ENCODE results near the gene ALKBH2.

The ALKBH2 gene

DNA sequence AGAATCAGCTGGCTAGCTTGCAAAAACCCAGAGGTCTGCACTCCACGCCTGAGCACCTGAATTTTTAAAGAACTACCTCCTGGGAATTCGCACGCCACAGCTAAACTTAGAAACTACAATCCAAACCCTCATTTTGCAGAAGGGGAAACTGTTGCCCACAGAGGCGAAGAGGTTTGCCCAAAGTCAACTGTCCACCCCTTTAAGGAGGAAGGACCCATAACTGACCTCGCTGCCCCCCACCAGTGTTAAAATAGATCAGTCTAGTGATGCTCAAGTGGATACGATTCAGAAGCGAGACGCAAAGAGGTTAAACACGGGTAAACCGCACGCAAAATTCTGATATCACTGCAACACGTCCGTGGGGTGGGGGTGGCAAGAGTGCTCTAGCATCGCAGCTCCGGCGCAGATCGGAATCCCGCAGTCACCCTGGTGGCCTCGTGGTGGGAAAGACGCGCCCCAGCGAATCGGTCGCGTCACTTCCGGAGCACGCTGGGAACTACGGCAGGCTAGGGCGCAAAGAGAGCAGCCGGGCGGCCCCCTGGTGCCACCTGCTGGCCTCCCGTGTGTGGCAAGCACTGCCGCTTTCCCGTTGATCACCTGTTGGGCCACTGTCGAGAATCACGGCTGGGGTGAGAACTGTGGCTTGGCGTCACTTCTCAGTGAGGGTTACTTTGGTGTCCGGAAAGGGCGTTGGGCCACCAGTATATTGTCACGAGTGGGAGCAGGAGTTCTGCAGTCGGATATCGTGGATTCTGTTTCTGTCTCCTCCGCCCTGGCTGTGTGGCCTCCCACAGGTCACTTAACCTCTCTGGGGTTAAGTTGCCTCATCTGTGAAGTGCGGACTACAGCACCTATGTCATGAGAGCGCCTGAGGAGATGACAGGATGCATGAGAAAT lies at the start of gene ALKBH2:
TSS of gene ALKBH2 (minus strand) at position 451 of the 897 bp plus-strand sequence. CDS start 686 bp downstream, outside the sequence.
- no peak for FAIRE-seq

DNA sequence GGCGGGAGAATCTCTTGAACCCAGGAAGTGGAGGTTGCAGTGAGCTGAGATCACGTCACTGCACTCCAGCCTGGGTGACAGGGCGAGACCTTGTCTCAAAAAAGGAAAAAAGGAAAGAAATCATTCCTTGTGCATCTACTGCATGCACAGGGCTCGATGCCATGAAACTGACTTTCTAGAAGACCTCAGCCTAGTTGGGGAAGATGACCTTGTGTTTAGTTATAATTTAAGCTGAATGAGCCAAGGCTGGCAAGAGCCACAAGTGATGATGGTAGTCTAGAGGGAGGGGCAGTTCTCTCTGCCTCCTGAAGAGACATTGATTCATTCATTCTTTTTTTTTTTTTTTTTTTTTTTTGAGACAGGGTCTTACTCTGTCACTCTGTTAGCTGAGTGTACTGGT lies 47.3 kb upstream of the ALKBH2 start:
- FAIRE-seq = no peak

- FAIRE-seq = no peak
These were observed 46.5 kb upstream of the ALKBH2 start for GRCh38 chr12:109139791-109140190.

DNA sequence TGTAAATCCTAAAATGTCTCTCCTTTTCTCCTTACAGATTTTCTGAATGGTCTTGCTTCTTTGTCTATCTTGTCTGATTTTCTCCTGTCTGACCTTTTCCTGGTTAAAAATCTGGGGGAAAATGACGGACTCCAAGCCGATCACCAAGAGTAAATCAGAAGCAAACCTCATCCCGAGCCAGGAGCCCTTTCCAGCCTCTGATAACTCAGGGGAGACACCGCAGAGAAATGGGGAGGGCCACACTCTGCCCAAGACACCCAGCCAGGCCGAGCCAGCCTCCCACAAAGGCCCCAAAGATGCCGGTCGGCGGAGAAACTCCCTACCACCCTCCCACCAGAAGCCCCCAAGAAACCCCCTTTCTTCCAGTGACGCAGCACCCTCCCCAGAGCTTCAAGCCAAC lies 46.1 kb upstream of the ALKBH2 start:
- FAIRE-seq = no peak

- FAIRE-seq = no peak
These were observed 43.8 kb upstream of the ALKBH2 start for GRCh38 chr12:109137055-109137454.

DNA sequence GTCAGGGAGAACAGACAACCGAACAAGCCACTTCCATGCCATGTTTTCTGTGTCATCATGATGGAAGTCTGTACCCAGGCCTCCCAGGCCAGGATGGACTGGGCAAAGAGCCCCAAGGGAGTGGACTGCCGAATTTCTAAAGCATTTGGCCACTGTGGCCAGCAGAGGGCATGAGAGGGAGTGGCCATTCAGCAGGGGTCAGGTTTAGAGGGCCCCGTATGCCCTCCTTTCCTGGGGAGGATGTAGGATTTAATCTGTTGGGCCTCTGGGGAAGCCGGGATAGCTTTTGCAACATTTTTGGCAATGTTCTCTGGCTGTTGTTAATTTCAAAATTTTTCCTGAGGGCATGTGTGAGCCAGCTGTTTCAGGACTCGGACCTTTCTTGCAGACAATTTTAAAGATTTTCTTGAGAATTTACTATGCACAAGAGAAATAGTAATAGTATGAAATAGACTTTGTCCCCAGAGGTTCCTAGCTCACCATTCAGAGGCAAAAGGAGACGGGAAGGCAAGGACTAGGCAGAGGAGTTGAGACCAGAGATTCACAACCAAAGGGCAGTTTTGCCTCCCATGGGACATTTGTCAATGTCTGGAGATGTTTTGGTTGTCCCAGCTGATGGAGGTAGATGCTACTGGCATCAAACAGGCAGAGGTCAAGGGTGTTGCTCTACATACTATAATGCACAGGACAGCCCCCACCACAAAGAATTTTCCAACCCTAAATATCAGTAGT lies 41.1 kb upstream of the ALKBH2 start:
- FAIRE-seq = no peak

- no peak for FAIRE-seq
These were observed 38.1 kb upstream of the ALKBH2 start for GRCh38 chr12:109131154-109132050.

DNA sequence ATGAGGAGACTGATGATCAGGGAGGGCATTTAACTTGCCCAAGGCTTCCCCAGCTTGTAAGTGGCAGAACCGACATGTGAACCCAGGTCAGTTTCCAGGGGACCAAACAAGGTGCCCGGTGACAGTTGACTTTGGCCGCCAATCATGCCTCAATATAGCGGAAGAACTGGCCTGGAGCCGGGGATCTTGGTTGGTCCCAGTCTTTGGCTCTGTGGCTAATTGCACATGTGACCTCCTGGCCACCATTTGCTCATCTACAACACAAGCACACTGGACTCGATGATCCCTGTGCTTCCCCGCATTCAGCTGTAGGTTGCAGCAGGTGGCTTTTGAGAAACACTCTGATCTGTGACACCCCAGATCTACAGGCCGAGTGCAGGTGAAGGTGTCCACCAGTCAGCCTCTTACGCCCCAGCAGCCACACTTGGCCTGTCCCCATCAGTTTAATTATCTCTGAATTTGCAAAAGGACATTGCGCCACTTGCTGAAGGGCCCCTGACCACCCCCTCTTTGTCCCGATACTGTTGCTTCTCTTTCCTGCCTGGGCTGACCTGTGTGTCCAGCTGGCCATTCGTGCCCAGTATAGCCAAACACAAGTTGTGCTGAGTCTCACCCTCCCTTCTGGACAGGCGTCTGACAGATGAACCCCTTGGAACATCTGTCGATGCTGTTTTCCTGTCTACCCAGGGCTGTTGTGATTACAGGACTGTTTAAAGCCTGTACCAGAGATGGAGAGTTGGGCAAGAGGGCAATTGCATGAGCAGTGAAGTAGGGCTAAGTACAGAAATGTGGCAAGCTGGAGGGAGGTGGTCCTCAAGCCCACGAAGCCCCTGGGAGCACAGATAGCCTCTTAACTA lies 37.3 kb upstream of the ALKBH2 start:
- FAIRE-seq = no peak

GRCh38 chr12:109127533-109128242 lies 34.4 kb upstream of the ALKBH2 start:
- no peak for FAIRE-seq

DNA sequence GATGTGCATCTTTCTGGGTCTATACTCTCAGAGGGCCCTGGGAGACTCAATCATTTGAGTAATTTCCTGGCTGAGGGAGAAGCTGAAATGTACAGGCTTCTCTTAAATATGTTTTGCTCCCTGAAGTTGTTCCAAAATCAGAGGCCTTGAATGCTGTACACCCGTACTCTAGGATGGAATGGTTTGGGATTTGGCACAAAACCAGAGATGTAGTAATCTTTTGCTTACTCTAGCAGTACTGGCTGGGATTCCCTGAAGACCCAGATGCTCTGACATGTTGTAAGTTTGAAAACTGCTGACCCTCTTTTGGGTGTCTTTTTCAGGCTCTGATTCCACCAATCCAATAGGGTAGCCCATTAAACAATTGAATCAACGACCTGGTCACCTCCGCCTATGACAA lies 33.5 kb upstream of the ALKBH2 start:
- FAIRE-seq = no peak

GRCh38 chr12:109125791-109126190 lies 32.5 kb upstream of the ALKBH2 start:
- no peak for FAIRE-seq

DNA sequence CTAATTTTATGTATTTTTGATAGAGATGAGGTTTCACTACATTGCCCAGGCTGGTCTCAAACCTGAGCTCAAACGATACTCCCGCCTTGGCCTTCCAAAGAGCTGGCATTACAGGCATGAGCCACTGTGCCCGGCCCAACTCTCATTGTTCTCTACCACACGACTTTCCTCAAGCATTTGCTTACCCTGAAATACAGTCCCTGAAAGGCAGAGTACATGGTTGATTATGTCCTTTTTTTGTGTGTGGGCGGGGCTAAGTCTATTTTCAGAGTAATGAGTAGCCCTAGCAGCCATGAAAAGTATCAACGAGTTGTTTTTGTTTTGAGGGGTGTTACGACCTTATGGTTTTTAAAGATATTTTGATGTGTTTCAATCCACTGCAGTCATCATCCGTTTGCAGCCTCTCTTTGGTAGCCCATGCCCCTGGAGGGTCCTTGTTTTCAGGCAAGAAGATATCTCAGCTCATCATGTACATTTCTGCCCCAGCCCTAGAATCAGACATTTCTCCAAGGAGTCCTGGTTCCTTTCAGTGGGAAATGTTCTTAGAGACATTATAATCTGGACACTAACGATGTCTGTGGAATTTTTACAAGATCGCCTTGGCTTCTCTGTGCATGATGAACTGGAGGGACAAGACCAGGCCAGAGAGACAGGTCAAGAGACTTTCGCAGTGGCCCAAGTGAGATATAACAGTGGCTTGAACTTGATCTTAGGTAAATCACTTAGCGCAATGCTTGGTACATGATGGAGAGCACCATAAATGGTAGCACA lies 31.8 kb upstream of the ALKBH2 start:
- FAIRE-seq = no peak

GRCh38 chr12:109121346-109121880 lies 28.1 kb upstream of the ALKBH2 start:
- no peak for FAIRE-seq

DNA sequence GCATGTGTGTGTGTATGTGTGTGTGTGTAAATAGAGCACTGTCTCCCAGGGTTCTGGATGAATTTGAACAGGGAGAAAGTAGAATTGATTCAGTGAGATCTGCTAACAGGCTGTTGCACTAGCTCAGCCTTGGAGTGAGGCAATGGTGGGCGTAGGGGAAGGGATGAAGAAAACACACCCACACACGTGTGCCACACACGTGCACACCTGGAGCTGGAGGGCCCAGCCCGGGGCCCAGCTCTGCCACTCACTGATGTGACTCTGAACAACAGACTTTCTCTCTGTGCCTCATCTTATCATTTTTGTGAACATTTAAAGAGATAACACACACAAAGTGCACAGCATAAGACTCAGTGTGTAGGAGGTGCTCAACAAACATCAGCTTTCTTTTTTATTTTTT lies 27.3 kb upstream of the ALKBH2 start:
- FAIRE-seq = no peak

DNA sequence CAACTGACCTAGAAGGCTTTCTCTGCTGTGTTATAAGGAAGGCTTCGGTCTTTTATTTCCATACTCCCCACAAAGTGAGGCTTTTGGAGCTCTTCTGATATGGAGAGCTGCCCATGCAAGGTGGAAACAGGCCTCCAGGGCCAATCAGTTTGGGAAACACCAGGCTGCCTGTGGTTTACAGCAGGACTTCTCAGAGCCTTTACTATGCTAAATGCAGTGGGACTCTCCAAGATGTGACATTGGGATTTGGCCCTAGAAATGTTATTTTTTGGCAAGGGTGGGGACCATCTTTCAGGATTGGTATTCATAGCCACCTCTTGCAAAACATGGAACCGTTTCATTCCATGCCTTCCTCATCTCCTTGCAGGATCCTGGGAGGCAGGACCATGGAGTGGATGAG lies 26.8 kb upstream of the ALKBH2 start:
- FAIRE-seq = no peak

- FAIRE-seq = no peak
These were observed 23.3 kb upstream of the ALKBH2 start for GRCh38 chr12:109116611-109116949.

GRCh38 chr12:109115758-109116610 lies 22.7 kb upstream of the ALKBH2 start, which contains the start of gene ACACB:
Gene ACACB (plus strand): TSS chr12:109116587. CDS start chr12:109139406, 22,819 bp downstream.
- no peak for FAIRE-seq

GRCh38 chr12:109115404-109115757 lies 22.1 kb upstream of the ALKBH2 start:
- FAIRE-seq = no peak

DNA sequence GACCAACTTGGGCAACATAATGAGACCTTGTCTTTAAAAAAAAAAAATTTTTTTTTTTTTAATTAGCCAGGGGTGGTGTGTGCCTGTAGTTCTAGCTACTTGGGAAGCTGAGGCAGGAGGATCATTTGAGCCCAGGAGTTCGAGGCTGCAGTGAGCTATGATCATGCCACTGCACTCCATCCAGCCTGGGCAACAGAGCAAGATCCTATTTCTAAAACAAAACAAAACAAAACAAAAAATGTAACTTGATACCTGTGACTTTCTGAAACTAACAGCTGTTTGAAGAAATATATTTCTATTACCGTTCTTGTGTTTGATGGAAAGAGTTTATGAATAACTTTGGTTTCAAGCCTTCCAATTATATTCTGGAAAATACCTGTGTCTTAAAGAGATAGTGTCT lies 21.4 kb upstream of the ALKBH2 start:
- FAIRE-seq = no peak

Measured in colon (tissue), 2 donors.